ENCODE data around the gene SIKE1.

The SIKE1 gene

GRCh38 chr1:114725230-114725629 is 55.3 kb downstream of the SIKE1 start:
- no peak for TF ChIP-seq CTCF (IDR thresholded peaks at IDR 0.05)

- TF ChIP-seq CTCF (IDR thresholded peaks at IDR 0.05), result no peak
These were observed 56.6 kb downstream of the SIKE1 start for GRCh38 chr1:114723915-114724314.

DNA sequence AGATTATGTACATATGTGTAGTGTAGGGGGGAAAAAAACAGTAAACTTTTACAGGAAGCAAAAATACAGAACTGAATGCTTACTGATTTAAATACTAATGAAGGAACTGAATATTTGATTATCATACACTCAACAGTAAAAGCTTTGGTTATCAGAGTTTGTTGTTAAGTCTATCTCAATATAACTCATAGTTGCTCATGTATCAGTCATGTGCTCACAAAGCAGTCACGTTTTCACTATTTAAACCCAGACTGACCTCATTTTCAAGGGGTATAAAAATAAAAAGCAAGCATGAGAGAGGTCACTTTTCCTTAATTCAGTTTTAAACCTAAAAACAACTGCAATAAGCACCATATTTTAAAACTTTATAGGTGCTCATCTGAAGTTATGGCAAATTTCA is 57.0 kb downstream of the SIKE1 start:
- TF ChIP-seq CTCF (IDR thresholded peaks at IDR 0.05), result no peak

- TF ChIP-seq CTCF (IDR thresholded peaks at IDR 0.05), result no peak
These were observed 60.0 kb downstream of the SIKE1 start for GRCh38 chr1:114720492-114720891.

All from LNCAP (cell line).